ENCODE data around the gene XYLT1. TPM values are rescaled to one million over a fixed set of nuclear protein-coding genes. Genes with fewer than 3 reads are reported as not detected.

Gene XYLT1, protein sequence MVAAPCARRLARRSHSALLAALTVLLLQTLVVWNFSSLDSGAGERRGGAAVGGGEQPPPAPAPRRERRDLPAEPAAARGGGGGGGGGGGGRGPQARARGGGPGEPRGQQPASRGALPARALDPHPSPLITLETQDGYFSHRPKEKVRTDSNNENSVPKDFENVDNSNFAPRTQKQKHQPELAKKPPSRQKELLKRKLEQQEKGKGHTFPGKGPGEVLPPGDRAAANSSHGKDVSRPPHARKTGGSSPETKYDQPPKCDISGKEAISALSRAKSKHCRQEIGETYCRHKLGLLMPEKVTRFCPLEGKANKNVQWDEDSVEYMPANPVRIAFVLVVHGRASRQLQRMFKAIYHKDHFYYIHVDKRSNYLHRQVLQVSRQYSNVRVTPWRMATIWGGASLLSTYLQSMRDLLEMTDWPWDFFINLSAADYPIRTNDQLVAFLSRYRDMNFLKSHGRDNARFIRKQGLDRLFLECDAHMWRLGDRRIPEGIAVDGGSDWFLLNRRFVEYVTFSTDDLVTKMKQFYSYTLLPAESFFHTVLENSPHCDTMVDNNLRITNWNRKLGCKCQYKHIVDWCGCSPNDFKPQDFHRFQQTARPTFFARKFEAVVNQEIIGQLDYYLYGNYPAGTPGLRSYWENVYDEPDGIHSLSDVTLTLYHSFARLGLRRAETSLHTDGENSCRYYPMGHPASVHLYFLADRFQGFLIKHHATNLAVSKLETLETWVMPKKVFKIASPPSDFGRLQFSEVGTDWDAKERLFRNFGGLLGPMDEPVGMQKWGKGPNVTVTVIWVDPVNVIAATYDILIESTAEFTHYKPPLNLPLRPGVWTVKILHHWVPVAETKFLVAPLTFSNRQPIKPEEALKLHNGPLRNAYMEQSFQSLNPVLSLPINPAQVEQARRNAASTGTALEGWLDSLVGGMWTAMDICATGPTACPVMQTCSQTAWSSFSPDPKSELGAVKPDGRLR
- total RNA-seq (2021; fragmentation: NEBNext Ultra II Directional; extraction: Animal tissue kit (Norgen Biotek cat#: 25700)) = 10 to 100 TPM; 22.0 to 51.1 (median 27.5) TPM
- long read RNA-seq, partial matches to known transcripts = 0 of 12 reads
- long read RNA-seq, other reads (novel, unspliced or antisense) = 12 of 12 reads

DNA sequence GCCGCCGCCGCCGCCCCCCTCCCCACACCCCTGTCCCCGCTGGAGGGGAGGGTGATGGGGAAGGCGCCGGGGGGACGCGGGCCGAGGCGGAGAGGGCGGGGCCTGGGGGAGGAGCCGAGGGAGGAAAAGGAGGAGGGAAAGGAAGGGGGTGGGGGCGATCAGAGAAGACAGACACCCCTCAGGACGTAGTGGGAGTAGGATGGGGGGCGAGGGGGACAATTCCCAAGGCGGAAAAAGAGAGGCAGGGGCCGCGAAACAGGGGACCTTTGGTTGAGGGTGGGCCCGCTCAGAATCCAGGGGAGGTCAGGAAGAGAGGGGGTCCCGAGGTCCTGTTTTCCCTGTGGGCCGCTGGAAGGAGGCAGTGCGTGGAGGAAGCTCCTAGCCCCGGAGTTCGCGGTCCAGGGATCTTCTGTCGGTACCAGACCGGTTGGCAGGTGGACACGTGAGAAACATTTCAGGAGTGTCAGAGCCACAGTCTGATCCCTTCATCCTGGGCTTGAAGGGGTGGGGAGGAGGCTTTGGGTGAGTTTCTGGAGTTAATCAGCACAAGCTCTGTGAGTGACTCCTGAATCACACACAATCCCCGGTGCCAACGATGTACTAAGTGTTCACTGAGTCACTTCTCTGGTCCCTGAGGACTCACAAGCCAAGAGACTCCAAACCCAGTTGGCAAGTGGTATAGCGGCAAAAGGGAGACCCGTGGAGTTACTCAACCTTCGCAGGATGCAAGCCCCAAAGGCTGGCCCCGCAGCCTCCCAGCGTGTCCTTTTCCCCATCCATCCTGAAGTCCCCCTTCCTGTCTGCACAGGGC lies at the start of gene XYLT1:
Gene XYLT1, minus strand, starts transcription at position 53 of the 811 bp plus-strand sequence. CDS start 164 bp downstream, outside the sequence.
- TF ChIP-seq, protein P1, sequence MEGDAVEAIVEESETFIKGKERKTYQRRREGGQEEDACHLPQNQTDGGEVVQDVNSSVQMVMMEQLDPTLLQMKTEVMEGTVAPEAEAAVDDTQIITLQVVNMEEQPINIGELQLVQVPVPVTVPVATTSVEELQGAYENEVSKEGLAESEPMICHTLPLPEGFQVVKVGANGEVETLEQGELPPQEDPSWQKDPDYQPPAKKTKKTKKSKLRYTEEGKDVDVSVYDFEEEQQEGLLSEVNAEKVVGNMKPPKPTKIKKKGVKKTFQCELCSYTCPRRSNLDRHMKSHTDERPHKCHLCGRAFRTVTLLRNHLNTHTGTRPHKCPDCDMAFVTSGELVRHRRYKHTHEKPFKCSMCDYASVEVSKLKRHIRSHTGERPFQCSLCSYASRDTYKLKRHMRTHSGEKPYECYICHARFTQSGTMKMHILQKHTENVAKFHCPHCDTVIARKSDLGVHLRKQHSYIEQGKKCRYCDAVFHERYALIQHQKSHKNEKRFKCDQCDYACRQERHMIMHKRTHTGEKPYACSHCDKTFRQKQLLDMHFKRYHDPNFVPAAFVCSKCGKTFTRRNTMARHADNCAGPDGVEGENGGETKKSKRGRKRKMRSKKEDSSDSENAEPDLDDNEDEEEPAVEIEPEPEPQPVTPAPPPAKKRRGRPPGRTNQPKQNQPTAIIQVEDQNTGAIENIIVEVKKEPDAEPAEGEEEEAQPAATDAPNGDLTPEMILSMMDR (IDR thresholded peaks at IDR 0.05) = no peak
- Mint-ChIP-seq H3K4me3 (peak within 1 kb of the TSS; percentile 90), H3K36me3 (ENCODE audit: low read depth) (no peaks in the 10 kb centered on the region), H3K4me1 (ENCODE audit: low read depth) (peaks cover 62% of the 10 kb centered on the region), H3K9me3 (no peaks in the 10 kb centered on the region), H3K27ac (peak within 1 kb of the TSS; percentile 95), H3K27me3 (ENCODE audit: insufficient read depth) (peaks cover 3% of the 10 kb centered on the region)
- DNase-seq = peak; percentile 96

DNA sequence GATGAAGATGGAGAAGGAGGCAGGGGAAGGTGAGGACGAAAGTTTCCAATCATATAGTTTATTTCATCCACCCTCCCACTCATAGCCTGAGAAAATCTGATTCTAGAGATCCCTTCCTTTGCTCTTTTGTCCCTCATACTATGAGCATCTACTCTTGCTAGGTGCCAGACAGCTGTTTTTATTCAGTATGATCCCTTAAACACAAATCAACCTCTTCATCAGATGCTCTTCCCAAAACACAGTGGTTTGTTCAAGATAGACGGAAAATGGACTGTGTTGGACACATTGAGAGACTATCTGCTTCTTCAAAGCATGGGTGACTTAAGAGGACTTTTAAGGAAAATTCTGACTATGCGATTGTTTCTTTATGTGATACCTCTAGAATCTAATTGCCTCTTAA lies 49.4 kb upstream of the XYLT1 start:
- Mint-ChIP-seq H3K27ac (peak overlapping the region; percentile 78), H3K4me1 (ENCODE audit: low read depth) (peaks cover 71% of the 10 kb centered on the region), H3K4me3 (peak overlapping the region; percentile 73), H3K27me3 (ENCODE audit: insufficient read depth) (no peaks in the 10 kb centered on the region; the same call in 1 of the 2 replicates), H3K9me3 (no peaks in the 10 kb centered on the region), H3K36me3 (ENCODE audit: low read depth) (no peaks in the 10 kb centered on the region)
- TF ChIP-seq, protein P1 (IDR thresholded peaks at IDR 0.05) = no peak
- DNase-seq = no peak

DNA sequence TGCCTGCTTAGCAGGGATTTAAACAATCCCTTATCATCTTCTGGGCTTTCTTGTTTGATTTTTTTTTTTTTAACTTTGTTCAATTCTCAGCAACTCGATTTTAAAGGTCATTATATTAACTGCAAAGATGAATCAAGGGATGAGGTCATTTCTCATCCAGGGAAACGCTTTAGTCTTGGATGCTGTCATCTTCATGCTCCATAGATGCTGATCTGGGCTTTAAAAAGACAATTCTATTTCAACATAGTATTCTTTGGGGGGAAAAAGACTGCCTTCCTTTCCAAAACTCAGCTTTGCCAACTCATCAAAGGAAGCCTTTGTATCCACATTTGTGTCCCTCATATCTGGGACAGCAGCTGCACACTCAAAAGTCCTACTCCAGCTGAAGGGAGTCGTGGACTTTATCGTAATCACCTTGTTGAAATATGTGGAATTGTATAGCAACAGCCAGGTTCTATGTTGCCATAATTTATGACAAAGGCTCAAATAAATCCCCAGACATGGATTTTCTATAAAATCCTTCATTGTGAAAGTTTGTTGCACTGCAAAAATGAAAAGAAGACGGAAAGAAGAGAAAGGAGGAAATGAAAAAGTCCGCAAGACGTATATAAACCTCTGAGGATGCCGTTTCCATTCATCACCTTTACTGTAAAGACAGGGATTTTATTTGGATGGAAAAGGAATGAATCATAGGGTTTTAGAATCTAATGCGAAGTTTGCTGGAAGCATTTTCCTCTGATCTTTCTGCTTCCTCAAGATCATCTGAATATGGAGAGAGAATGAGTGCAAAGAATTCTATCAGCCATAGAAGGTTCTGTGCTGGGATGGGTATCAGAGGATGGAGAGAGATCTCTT lies 48.6 kb upstream of the XYLT1 start:
- peak overlapping the region; percentile 73 for H3K4me3 Mint-ChIP-seq
- peak; percentile 57 for DNase-seq
- H3K27me3 Mint-ChIP-seq (ENCODE audit: insufficient read depth) = no peaks in the 10 kb centered on the region; the same call in 1 of the 2 replicates
- peaks cover 76% of the 10 kb centered on the region for H3K4me1 Mint-ChIP-seq (ENCODE audit: low read depth)
- peak overlapping the region; percentile 78 for H3K27ac Mint-ChIP-seq
- peaks cover 2% of the 10 kb centered on the region for H3K36me3 Mint-ChIP-seq (ENCODE audit: low read depth)
- H3K9me3 Mint-ChIP-seq = peaks cover under 1% of the 10 kb centered on the region; the same call in 1 of the 2 replicates
- TF ChIP-seq, protein P1 (IDR thresholded peaks at IDR 0.05) = no peak

DNA sequence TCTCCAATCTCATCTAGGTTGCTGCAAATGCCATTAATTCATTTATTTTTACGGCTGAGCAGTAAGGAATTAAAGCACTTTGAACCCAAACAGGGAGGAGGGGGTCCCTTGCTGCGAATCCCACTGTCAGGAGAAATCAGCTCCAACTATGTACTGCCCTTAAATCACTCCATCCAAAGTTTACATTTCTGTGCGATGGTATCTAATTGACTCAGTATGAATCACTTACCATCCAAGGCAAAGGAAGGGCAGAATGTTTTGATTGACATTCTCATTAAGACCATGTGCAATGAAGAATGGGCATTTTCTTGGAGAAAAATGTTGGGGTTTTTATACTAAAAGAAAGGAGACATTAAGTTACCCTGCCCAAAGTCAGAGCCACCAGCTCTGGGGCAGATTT lies 47.7 kb upstream of the XYLT1 start:
- H3K4me3 Mint-ChIP-seq = peak overlapping the region; percentile 73
- peak overlapping the region; percentile 78 for H3K27ac Mint-ChIP-seq
- H3K27me3 Mint-ChIP-seq (ENCODE audit: insufficient read depth) = no peaks in the 10 kb centered on the region; the same call in 1 of the 2 replicates
- TF ChIP-seq, protein P1 (IDR thresholded peaks at IDR 0.05) = no peak
- peaks cover 83% of the 10 kb centered on the region for H3K4me1 Mint-ChIP-seq (ENCODE audit: low read depth)
- DNase-seq = peak; percentile 79
- peaks cover 7% of the 10 kb centered on the region for H3K9me3 Mint-ChIP-seq
- H3K36me3 Mint-ChIP-seq (ENCODE audit: low read depth) = peaks cover 7% of the 10 kb centered on the region

Data from HFFc6 (cell line).